Pancreas (tissue), 10 donors: ENCODE results near the gene COL13A1. TPM values are rescaled to one million over a fixed set of nuclear protein-coding genes. Genes with fewer than 3 reads are reported as not detected.

Experiments used
- ATAC-seq, 4 donors: fragments of 200-7000 bp; cut with Tn5 transposase; one replicate each; pipeline versions ENCODE4 v1.8.0 to v1.9.1; 2020; ENCODE audit warnings: mild to moderate bottlenecking in 4 of 4, moderate library complexity in 4 of 4
- DNase-seq, 6 donors: peaks; one replicate each; pipeline ENCODE4 v3.0.0-alpha.2; 2020
- FAIRE-seq: peaks from 2 replicates; lab custom pipeline; 2012; peaks lifted over from hg19 to GRCh38; lab: Jason Lieb, UNC
- H3K27ac ChIP-seq, 4 donors: fragments of 200-600 bp; sonication (generic); 1 replicate in 3 of 4; 2 replicates in 1 of 4; pipeline versions ENCODE4 v1.5.0 to v1.8.0; 2020
- H3K27me3 ChIP-seq, 4 donors: fragments of 200-600 bp; one replicate each; pipeline ENCODE4 v1.8.0; 2021
- H3K36me3 ChIP-seq, 3 donors: fragments of 200-600 bp; sonication (generic) in 1 of 3; one replicate each; pipeline versions ENCODE4 v1.5.0 to v1.8.0; 2020 to 2021
- H3K4me1 ChIP-seq, 3 donors: fragments of 200-600 bp; one replicate each; pipeline ENCODE4 v1.8.0; 2021
- H3K4me3 ChIP-seq, 4 donors: fragments of 200-600 bp; sonication (generic) in 2 of 4; one replicate each; pipeline versions ENCODE4 v1.5.0 to v1.8.0; 2020 to 2021
- H3K9me3 ChIP-seq, 4 donors: fragments of 200-600 bp; one replicate each; pipeline ENCODE4 v1.8.0; 2021
- WGBS, 2 donors: extraction: QIAGEN DNeasy Blood & Tissue Kit; methylation state at CpG; one replicate each; pipeline ENCODE4 v1.1.7; 2013; 5-methylcytosine and 5-hydroxymethylcytosine counted together
- intact Hi-C, 3 donors: fragments of 100-400 bp; cut with DNase I; formaldehyde crosslinking; loops; one replicate each; pipeline versions ENCODE4 v1.11.1 to v1.14.2; 2022
- polyA plus RNA-seq, 2 donors: library from polyadenylated mRNA; stranded (reverse); fragments of 200-250 nt; gene quantifications; one replicate each; pipeline ENCODE4 v1.2.3, GENCODE V29; 2013
- total RNA-seq, 6 donors: library from RNA; stranded (reverse); fragmentation: NEBNext Ultra II Directional in 4 of 6; extraction: Animal tissue kit (Norgen Biotek cat#: 25700) in 4 of 6; gene quantifications; one replicate each; pipeline versions ENCODE4 v1.2.1 to v1.2.4, GENCODE V29; 2021 to 2023
- TF ChIP-seq, protein P1 (sequence below), 4 donors: fragments of 200-600 bp; sonication (generic) in 3 of 4; IDR thresholded peaks; one replicate each; pipeline versions ENCODE4 v1.5.0 to v1.8.0; 2021; ENCODE audit warnings: antibody characterized with exemption in 4 of 4
- donor health status: healthy with polysubstance abuse.
- donor health status: DM: no; HTN: no; CAD: no; lungs with moderate emphysema.
- donor health status: DM: no; HTN: no; CAD: no.
- donor health status: control.
- donor health status: control.
- donor health status: Bipolar disorder and iron deficiency.
- donor health status: DM: yes; HTN: yes; CAD: no.
- donor health status: DM: no; HTN: no; CAD: no.
- donor health status: DM: no; HTN: no; CAD: no.
- donor health status: DM: yes; HTN: yes; CAD: no.

Gene COL13A1
- total and polyA plus RNA-seq, 8 donors = 0.35 to 11.7 (median 0.92) TPM

DNA sequence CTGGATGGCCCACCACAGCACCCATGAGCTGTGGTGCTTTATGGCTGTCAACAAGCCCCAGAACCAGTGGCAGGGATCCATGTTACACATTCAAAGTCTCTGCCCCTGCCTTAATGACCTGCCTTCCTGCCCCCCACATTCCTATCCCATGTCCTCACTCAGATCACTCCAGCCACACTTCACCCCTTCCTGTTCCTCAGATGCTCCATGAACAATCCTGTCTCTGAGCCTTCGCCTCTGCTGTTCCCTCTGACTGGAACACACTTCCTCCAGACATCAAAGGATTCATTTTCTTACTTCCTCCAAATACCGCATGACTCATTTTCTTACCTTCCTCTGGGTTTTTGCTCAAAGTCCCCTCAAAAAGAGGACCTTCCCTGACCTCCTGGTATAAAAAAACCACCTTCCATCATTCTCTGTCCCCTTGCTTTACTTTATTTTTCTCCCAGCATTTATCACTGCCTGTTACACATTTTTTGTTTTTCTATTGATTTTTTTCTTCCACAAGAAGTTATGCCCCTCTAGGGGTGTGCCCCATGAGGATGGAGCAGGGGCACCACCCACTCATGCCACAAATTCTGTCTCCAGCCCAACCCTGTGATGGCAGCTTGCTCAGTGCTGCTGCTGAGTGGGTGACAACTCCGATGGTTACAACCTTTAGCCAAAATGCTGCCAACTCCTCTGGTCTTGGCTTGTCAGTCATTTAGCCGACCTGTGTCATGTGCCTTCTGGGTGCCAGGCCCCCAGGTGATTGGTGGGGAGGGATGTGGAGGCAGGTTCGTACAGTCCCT is 18.2 kb downstream of the COL13A1 start:
- DNase-seq (no peak), ATAC-seq (no peak), FAIRE-seq (no peak)
- Histone ChIP-seq H3K27me3 (no peaks in the 10 kb centered on the region), H3K9me3 (no peaks in the 10 kb centered on the region), H3K4me1 (no peaks in the 10 kb centered on the region), H3K36me3 (no peaks in the 10 kb centered on the region), H3K27ac (no peak overlapping the region), H3K4me3 (no peak overlapping the region)
- WGBS, 2 donors = 69 to 73% methylated on average over 5 of the region's 5 CpGs
- TF ChIP-seq, protein P1, sequence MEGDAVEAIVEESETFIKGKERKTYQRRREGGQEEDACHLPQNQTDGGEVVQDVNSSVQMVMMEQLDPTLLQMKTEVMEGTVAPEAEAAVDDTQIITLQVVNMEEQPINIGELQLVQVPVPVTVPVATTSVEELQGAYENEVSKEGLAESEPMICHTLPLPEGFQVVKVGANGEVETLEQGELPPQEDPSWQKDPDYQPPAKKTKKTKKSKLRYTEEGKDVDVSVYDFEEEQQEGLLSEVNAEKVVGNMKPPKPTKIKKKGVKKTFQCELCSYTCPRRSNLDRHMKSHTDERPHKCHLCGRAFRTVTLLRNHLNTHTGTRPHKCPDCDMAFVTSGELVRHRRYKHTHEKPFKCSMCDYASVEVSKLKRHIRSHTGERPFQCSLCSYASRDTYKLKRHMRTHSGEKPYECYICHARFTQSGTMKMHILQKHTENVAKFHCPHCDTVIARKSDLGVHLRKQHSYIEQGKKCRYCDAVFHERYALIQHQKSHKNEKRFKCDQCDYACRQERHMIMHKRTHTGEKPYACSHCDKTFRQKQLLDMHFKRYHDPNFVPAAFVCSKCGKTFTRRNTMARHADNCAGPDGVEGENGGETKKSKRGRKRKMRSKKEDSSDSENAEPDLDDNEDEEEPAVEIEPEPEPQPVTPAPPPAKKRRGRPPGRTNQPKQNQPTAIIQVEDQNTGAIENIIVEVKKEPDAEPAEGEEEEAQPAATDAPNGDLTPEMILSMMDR (IDR thresholded peaks at IDR 0.05) = no peak
- intact Hi-C loops = no loop called here

DNA sequence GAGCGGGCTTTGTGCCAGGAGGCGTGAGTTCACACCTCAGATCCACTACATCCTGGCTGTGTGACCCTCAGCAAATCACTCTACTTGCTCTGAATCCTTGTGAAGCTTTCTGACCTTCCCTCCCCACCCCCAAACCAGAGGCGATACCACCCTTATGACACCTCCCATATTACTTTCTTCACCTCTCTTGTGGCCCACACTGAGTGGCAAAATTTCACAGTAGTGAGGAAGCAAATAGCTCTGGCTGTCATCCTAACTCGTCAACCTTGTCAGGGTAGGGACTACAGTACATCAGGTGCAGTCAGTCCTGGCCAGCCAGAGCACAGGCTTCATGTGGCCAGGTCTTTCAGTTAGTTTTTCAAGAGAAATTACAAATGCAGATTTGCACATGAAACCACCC is 19.1 kb downstream of the COL13A1 start:
- Histone ChIP-seq H3K4me3 (no peak overlapping the region), H3K36me3 (no peaks in the 10 kb centered on the region), H3K27me3 (no peaks in the 10 kb centered on the region), H3K4me1 (no peaks in the 10 kb centered on the region), H3K27ac (no peak overlapping the region), H3K9me3 (no peaks in the 10 kb centered on the region)
- TF ChIP-seq, protein P1 (IDR thresholded peaks at IDR 0.05) = no peak
- no peak for DNase-seq
- intact Hi-C loops = no loop called here
- FAIRE-seq = no peak
- no peak for ATAC-seq
- 76 to 83% methylated on average over 4 of the region's 4 CpGs for WGBS, 2 donors

DNA sequence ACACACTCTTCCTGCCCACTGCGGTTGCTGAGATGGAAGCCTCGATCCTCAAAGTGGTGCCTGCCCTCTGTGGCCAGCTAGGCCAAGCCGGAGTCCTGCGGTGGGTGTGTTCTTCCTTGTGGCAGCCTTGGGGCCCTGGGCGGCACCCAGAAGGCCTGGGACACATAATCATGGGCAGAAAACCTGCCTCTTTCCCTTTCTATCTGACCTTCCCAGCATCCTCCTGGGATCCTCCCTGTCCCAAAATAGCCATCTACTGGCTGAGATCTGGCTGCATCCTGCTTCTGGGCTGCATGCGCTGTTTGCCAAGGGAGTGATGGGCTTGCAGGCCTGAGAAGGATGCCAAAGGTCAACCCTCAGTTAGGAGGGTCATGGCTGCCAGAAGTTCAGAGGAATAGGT is 23.9 kb downstream of the COL13A1 start:
- no peak for DNase-seq
- 85 to 90% methylated on average over 6 of the region's 6 CpGs for WGBS, 2 donors
- no peaks in the 10 kb centered on the region for H3K36me3 ChIP-seq
- no peaks in the 10 kb centered on the region for H3K9me3 ChIP-seq
- intact Hi-C loops = no loop called here
- TF ChIP-seq, protein P1 (IDR thresholded peaks at IDR 0.05) = no peak
- H3K4me1 ChIP-seq = no peaks in the 10 kb centered on the region
- no peak for FAIRE-seq
- no peaks in the 10 kb centered on the region for H3K27me3 ChIP-seq
- no peak overlapping the region for H3K4me3 ChIP-seq
- ATAC-seq = no peak
- H3K27ac ChIP-seq = no peak overlapping the region

DNA sequence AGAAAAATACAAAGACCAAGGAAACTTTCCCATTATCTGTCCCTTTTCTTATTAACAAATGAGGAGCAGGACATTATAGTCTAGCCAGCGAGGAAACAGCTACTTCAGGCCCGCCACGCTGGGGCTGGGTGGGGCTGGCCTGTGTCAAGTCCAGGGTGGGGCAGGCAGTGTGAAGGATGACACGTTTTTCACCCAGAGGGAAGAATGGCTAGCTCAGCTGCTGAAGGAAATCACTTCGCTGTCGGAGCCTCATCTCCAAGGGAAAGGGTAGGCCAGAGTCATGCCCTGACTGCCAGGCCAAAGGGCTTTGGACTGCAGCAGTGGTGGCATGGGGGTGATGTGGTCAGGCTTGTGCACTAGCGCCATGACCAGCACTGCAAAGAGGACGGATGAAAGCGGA is 24.4 kb downstream of the COL13A1 start:
- no peak for DNase-seq
- Histone ChIP-seq H3K4me1 (no peaks in the 10 kb centered on the region), H3K4me3 (no peak overlapping the region), H3K27ac (no peak overlapping the region), H3K27me3 (no peaks in the 10 kb centered on the region), H3K36me3 (no peaks in the 10 kb centered on the region), H3K9me3 (no peaks in the 10 kb centered on the region)
- TF ChIP-seq, protein P1 (IDR thresholded peaks at IDR 0.05) = no peak
- WGBS, 2 donors = 87 to 91% methylated on average over 9 of the region's 9 CpGs
- ATAC-seq = no peak
- intact Hi-C loops = no loop called here
- FAIRE-seq = no peak
